Measurements from ENCODE around the gene CNIH4.
A peak's percentile ranks its signal among the peaks of the same experiment; 100 is the strongest.
"Not testable (repeated sequence)": the region's sequence is repeated elsewhere in the genome, so short reads cannot be mapped to it uniquely, and the experiment has no call there.

The CNIH4 gene

GRCh38 chr1:224356685-224357625 lies at the start of gene CNIH4:
Gene CNIH4, plus strand, starts transcription at chr1:224356879. Its CDS starts 46 bp downstream, at chr1:224356925.
- DNase-seq (ENCODE audit: low read depth in 4 of 4, low spot score in 1 of 4), result peak; percentile 74 to 86 (median 77)

DNA sequence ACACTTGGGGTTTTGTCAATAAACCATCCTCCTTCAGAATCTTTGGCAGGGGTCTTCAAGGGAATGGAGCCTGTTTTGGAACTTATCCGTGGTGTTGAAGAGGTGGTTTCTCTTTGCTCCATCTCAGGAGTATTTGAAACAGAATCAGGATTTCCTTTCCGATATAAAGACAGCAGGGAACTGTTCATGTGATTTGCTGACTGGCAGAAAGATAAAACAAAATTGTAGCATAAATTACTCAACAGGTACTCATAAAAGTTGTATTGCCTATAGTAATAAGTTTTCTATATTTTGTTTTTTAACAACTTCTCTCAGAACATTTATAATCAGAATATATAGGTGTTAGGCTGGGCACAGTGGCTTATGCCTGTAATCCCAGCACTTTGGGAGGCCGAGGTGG lies 48.6 kb upstream of the CNIH4 start:
- no peak for DNase-seq (ENCODE audit: low read depth in 4 of 4, low spot score in 1 of 4)

DNA sequence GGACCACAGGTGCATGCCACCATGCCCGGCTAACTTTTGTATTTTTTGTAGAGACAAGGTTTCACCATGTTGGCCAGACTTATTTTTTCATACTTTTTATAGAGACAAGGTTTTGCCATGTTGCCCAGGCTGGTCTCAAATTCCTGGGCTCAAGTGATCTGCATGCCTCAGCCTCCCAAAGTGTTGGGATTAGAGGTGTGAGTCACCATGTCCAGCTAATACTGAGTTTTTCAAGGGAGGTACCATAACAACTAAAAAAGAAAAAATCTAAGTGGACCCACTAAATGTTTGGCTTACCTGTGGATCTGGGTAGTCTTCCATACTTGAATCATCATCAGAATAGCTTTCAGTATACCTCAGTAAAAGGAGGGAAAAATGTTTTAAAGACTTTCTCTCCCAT lies 45.2 kb upstream of the CNIH4 start:
- not testable (repeated sequence) for DNase-seq (ENCODE audit: low read depth in 4 of 4, low spot score in 1 of 4)

DNA sequence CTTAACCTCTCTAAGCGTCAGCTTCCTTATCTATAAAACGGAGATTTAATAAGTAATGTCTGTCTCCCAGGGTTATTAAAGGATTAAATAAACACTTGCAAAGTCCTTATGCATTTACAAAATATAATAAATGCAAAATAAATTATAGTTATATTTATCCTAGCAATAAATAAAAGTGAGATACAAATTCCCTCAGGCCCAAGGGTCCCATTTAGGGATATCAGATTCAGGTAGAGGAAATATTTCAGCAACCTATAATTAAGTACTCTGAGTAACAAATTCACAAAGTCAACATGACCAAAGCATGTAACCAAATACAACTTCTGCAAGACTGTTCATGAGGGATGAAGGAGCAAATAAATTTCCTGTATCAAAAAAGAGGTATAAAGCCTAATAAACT lies 44.7 kb upstream of the CNIH4 start:
- DNase-seq (ENCODE audit: low read depth in 4 of 4, low spot score in 1 of 4), result no peak

DNA sequence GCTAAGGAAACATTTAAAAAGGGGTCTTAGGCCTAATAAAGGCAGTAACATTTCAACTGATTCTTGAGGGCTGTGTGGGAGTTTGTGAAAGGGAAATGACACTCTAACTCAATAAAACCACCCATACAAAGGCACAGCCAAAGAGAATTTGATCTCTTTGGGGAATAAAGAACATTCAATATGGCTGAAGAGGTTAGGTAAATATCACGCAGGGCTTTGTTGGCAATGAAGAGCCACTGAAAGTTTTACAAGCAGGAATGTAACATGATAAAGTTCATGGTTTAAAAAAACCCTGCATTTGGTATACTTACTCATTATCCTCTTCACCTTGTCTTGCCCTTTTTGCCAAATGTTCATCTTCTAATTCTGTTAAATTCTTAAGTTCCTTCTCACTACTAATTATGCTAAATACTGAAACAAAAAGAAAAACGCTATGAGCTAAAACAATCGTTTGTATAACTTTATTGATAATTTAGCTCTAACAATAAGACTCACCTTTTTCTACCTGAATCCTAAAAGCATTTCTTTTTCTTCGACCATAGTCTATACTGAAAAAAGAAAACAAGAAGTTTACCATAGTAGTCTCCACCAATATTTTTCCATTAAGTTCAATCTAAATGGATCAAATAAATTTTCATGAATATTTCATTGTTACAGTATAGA lies 39.2 kb upstream of the CNIH4 start:
- no peak for DNase-seq (ENCODE audit: low read depth in 4 of 4, low spot score in 1 of 4)

GRCh38 chr1:224321706-224322105 lies 35.0 kb upstream of the CNIH4 start:
- no peak for DNase-seq (ENCODE audit: low read depth in 4 of 4, low spot score in 1 of 4)

- DNase-seq (ENCODE audit: low read depth in 4 of 4, low spot score in 1 of 4), result no peak
These were observed 30.7 kb upstream of the CNIH4 start for GRCh38 chr1:224325959-224326358.

GRCh38 chr1:224328644-224329043 lies 28.0 kb upstream of the CNIH4 start:
- DNase-seq (ENCODE audit: low read depth in 4 of 4, low spot score in 1 of 4), result no peak

DNA sequence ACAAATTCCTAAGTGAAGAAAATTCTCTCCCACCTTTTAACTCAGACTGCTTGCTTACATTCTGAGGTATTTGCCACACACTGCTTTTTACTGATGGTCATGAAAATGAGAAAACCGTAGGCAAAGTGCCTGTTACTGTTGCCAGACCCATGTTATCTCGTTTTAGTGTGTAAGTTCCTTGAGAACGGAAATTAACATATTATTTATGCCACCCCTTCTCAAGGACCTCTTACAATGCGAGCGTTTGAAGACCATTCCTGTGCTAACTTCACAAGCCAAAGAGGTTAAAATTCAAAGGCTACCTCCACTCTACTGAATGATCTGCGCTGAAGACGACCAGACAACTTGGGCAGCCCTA lies 27.2 kb upstream of the CNIH4 start:
- no peak for DNase-seq (ENCODE audit: low read depth in 4 of 4, low spot score in 1 of 4)

- DNase-seq (ENCODE audit: low read depth in 4 of 4, low spot score in 1 of 4), result peak; percentile 58 to 74 (median 62)
These were observed 26.6 kb upstream of the CNIH4 start, which contains the start of gene NVL for GRCh38 chr1:224329842-224330753. Gene NVL, minus strand, starts transcription at chr1:224330172. Its CDS starts 45 bp downstream, at chr1:224330127.

DNA sequence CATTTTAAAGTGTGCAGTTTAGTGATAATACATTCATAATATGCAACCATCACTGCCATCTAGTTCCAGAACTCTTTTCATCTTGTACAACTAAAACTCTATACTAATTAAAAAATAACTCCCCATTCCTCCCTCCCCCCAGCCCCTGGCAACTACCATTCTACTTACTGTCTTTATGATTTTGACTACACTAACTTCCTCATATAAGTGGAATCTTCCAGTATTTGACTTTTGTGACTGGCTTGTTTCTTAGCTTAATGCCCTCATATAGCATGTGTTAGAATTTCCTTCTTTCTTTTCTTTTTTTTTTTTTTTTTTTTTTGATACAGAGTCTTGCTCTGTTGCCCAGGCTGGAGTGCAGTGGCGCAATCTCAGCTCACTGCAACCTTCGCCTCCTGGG lies 25.4 kb upstream of the CNIH4 start:
- DNase-seq (ENCODE audit: low read depth in 4 of 4, low spot score in 1 of 4), result no peak

GRCh38 chr1:224331824-224332223 lies 24.9 kb upstream of the CNIH4 start:
- DNase-seq (ENCODE audit: low read depth in 4 of 4, low spot score in 1 of 4), result no peak

DNA sequence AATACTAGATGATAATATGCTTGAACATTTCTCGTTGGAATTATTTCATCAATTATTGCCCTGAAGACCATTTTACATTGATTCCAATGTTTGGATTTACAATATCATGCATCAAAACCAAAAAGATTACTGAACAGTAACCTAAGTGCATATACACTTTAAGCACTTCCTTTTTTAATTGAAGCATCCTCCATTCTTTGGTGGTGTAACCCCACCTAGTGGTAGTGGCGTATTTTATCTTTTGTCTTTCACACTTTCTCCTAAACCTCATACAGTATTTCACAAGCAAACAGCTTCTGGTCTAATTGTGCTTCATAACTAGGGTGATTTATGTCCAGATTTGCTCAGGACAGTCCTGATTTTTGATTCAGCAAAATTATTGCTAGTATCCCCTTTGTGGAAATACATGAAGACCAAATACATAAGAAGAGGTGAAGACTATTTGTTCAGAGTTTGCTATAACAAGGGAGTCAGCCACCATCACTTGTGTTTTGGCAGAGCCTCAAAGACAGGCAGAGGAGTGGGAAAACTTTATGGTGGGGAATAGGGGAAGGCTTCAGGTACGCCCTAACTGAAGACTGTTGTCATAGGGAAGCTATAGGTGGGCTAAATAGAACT lies 23.3 kb upstream of the CNIH4 start:
- DNase-seq (ENCODE audit: low read depth in 4 of 4, low spot score in 1 of 4), result no peak

- DNase-seq (ENCODE audit: low read depth in 4 of 4, low spot score in 1 of 4), result no peak
These were observed 22.5 kb upstream of the CNIH4 start for GRCh38 chr1:224333939-224334786.

- no peak for DNase-seq (ENCODE audit: low read depth in 4 of 4, low spot score in 1 of 4)
These were observed 18.4 kb upstream of the CNIH4 start for GRCh38 chr1:224338150-224338838.

DNA sequence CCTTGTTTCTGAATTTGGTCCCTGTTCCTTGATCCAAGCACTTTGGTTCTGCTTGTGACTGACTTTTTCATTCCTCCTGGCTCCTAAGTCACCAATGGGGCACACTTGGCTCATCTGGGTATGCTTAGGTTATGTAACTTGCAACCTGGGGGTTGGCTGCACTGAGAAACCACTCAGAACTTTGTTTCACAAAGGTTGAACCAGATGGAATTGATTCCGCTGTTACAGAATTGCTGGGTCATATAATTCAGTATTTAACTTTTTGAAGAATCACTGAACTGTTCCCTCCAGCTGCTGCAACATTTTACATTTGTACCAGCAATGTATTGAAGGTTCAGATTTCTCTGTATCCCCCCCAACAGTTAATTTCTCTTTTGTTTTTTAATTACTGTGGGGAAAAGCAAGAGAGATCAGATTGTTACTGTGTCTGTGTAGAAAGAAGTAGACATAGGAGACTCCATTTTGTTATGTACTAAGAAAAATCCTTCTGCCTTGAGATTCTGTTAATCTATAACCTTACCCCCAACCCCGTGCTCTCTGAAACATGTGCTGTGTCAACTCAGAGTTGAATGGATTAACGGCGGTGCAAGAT lies 17.1 kb upstream of the CNIH4 start:
- no peak for DNase-seq (ENCODE audit: low read depth in 4 of 4, low spot score in 1 of 4)

GRCh38 chr1:224340453-224341384 lies 16.0 kb upstream of the CNIH4 start:
- not testable (repeated sequence) for DNase-seq (ENCODE audit: low read depth in 4 of 4, low spot score in 1 of 4)

DNA sequence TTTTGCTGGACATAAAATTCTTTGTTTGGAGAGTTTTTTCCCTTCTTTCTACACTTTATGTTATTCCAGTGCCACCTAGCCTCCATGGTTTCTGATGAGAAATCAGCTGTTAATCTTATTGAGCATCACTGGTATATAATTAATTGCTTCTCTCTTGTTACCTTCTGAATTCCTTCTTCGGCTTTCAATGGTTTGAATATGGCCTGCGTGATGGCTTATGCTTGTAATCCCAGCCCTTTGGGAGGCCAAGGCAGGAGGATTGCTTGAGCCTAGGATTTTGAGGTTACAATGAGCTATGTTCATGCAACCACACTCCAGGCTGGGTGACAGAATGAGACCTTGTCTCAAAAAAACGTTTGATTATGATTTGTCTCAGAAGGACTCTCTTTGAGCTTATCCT lies 13.0 kb upstream of the CNIH4 start:
- no peak for DNase-seq (ENCODE audit: low read depth in 4 of 4, low spot score in 1 of 4)
